Amygdala (tissue), 56 donors: ENCODE results near the gene TCERG1L.

Source experiments
- DNase-seq, 56 donors: peaks; one replicate each; lab custom pipeline; 2025; lab: John Stamatoyannopoulos, UW

Gene TCERG1L

GRCh38 chr10:131135716-131136115, 175.8 kb downstream of the TCERG1L start:
- no peak for DNase-seq

- DNase-seq = no peak
Measured at GRCh38 chr10:131134651-131135050, 176.9 kb downstream of the TCERG1L start.

GRCh38 chr10:131134001-131134576, 177.4 kb downstream of the TCERG1L start:
- no peak for DNase-seq

GRCh38 chr10:131132681-131133080, 178.8 kb downstream of the TCERG1L start:
- DNase-seq = no peak

GRCh38 chr10:131131726-131132591, 179.6 kb downstream of the TCERG1L start:
- peak in 11 of 56 donors; percentile 5 to 39 (median 31) for DNase-seq

GRCh38 chr10:131130025-131130424, 181.5 kb downstream of the TCERG1L start:
- no peak for DNase-seq

GRCh38 chr10:131129544-131129943, 182.0 kb downstream of the TCERG1L start:
- no peak for DNase-seq

GRCh38 chr10:131128731-131129130, 182.8 kb downstream of the TCERG1L start:
- DNase-seq = no peak

GRCh38 chr10:131127610-131128009, 183.9 kb downstream of the TCERG1L start:
- DNase-seq = no peak

GRCh38 chr10:131127138-131127589, 184.4 kb downstream of the TCERG1L start:
- no peak for DNase-seq

GRCh38 chr10:131126321-131127137, 185.0 kb downstream of the TCERG1L start:
- DNase-seq = peak in 16 of 56 donors; percentile 7 to 48 (median 25)

GRCh38 chr10:131125511-131126225, 185.9 kb downstream of the TCERG1L start:
- DNase-seq = no peak

- DNase-seq = no peak
Measured at GRCh38 chr10:131124945-131125344, 186.6 kb downstream of the TCERG1L start.

- DNase-seq = no peak
Measured at GRCh38 chr10:131123496-131123895, 188.0 kb downstream of the TCERG1L start.

- DNase-seq = no peak
Measured at GRCh38 chr10:131121511-131122035, 189.9 kb downstream of the TCERG1L start.

GRCh38 chr10:131119626-131120355, 191.7 kb downstream of the TCERG1L start:
- DNase-seq = no peak

- no peak for DNase-seq
Measured at GRCh38 chr10:131117416-131118212, 193.9 kb downstream of the TCERG1L start.

GRCh38 chr10:131116991-131117375, 194.5 kb downstream of the TCERG1L start:
- DNase-seq = no peak
